ENCODE results near the gene VGLL4.
A peak's percentile ranks its signal among the peaks of the same experiment; 100 is the strongest.
"Not testable (repeated sequence)": the region's sequence is repeated elsewhere in the genome, so short reads cannot be mapped to it uniquely, and the experiment has no call there.

Gene VGLL4

DNA sequence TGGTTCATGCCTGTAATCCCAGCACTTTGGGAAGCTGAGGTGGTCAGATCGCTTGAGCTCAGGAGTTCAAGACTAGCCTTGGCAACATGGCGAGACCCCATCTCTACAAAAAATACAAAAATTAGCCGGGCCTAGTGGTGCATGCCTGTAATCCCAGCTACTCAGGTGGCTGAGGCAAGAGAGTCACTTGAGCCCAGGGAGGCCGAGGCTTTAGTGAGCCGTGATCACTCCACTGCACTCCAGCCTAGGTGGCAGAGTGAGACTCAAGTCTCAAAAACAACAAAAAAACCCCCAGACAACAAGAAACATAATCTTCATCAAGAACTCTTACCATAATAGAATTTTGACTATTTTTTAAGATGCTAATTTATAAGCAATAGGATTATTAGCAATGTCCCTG, 117.6 kb downstream of the VGLL4 start:
- DNase-seq = not testable (repeated sequence)

- no peak for DNase-seq
These were observed 120.1 kb downstream of the VGLL4 start for GRCh38 chr3:11523572-11524101.

DNA sequence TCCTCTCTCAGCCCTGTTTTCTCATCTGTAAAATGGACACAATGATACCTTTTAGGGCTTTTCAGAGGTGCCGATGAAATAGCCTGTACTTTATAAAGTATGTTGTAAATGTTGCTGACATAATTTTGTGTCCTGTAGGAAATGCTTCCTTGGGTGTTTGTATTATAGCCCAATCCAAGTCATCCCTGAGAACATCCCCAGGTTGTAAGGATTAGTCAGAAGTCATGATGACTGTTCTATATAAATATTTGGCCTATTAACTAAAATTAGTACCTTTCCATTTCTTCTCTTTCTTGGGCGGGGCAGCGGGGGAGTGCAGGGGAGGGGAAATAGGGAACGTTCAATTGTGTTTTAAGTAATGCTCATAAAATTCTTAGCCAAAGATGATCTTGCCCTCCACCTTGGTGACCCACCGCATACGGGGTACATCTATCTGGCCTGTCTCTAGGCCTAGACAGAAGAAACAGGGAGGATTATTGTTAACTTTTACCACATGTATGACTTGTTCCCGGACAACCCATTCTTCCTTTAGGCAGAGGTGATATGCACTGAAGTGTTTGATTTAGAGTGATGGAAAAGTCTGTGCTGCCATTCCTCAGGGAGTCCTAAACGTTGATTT, 120.7 kb downstream of the VGLL4 start:
- DNase-seq = no peak

GRCh38 chr3:11522398-11522715, 121.4 kb downstream of the VGLL4 start:
- DNase-seq = no peak

DNA sequence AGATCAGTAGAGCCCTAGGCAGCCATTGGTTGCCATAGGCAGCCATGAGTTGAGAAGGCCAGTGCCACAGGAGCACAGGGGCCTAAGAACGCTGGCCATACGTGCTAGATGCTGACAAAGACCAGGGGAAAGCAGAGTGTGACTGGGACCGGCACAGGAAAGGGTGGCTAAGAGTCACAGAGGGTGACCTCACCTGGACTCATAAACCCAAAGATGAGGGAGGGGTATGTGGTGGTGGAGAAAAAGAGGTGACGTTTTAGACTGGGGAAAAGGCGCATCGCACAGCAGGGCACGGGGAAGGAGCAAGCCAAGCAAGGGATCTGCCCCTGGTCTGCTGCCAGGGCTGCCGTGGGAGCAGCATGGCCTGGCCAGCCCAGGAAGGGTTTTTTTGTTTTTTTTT, 122.5 kb downstream of the VGLL4 start:
- DNase-seq = no peak

DNA sequence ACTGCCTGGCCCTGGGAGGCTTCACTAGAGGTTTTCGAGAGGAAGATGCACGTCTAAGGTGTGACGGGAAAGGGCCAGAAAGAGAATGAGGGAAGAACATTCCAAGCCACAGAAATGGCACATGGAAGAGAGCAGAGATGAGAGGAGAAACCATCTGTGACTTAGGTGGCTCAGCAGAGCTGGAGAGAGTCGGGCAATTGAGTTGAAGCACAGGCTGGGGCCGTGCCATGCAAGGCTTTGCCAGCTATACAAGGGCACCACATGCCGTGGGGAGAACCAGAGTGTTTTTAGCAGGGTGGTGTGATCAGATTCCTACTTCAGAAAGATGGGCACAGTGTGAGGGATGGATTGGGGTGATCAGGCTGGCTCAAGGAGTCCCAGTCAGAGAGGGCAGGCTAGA, 126.1 kb downstream of the VGLL4 start:
- no peak for DNase-seq

DNA sequence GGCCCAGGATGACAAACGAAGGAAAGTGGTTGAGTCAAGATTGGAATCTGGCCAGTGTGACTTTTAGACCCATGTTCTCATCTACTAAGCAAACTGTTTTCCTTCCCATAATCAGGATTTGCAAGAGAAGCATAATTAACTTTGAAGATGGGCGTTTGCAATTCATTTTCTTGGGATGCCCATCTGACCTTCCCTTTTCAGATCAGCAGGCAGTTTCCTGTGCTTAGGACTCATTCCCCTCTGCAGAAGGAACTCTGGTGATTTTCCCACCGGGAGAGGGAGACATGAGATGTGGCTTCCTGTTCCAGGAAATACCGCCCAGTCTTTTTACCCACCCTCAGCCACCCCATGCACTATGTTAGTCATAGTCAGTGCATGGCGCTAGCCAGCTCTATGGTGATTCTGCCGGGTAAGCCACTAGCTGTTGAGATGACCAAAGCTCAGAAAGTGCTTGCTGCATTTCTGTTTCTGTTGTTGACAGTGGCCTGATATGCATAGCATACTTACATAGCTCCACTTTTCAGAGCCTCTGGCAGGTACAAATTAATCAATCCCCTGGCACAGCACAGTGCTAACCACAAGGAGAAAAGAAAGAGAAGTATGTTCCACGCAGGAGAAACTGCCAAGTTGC, 129.4 kb downstream of the VGLL4 start:
- peak; percentile 78 for DNase-seq

DNA sequence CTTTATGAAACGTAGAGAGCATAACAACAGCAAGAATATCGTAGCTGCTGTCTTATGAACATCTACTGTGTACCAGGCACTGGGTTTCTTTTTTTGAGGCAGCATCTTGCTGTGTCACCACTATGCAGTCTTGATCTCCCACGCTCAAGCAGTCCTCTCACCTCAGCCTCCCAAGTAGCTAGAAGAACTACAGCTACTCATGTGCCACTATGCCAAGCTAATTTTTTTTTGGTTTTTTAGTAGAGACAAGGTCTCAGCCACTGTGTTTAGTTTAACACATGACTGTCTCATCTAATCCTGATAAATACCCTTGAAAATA, 129.9 kb downstream of the VGLL4 start:
- no peak for DNase-seq

DNA sequence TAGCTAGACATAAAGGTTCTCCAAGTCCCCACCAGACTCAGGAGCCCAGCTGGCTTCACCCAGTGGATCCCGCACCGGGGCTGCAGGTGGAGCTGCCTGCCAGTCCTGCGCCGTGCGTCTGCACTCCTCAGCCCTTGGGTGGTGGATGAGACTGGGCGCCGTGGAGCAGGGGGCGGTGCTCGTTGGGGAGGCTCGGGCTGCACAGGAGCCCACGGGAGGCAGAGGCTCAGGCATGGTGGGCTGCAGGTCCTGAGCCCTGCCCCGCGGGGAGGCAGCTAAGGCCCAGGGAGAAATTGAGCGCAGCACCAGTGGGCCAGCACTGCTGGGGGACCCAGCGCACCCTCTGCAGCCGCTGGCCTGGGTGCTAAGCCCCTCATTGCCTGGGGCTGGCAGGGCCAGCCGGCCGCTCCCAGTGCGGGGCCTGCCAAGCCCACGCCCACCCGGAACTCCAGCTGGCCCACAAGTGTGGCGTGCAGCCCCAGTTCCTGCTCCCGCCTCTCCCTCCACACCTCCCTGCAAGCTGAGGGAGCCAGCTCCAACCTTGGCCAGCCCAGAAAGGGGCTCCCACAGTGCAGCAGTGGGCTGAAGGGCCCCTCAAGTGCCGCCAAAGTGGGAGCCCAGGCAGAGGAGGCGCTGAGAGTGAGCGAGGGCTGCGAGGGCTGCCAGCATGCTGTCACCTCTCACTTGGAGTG, 130.4 kb downstream of the VGLL4 start:
- DNase-seq = not testable (repeated sequence)

GRCh38 chr3:11511606-11512005, 132.1 kb downstream of the VGLL4 start:
- not testable (repeated sequence) for DNase-seq

DNA sequence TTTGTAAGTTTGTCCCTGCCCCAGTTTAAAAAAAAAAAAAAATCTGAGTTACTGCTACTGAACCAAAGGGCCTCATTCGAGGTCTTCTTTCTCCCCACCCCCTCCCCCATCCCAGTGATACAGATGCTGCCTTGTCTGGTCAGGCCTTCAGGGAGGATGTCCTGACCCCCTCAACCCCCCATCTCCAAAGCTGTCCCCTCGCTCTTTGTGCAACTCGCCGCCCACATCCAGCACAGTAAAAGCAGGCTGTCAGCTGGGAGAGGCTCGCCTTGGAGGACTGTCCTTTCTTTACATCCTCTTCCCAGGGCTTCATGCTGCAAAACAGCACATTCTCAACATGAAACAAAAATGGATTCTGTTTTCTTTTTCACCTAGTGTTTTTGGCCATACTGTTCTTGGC, 133.4 kb downstream of the VGLL4 start:
- DNase-seq = no peak

GRCh38 chr3:11510001-11510340, 133.7 kb downstream of the VGLL4 start:
- peak; percentile 79 for DNase-seq

DNA sequence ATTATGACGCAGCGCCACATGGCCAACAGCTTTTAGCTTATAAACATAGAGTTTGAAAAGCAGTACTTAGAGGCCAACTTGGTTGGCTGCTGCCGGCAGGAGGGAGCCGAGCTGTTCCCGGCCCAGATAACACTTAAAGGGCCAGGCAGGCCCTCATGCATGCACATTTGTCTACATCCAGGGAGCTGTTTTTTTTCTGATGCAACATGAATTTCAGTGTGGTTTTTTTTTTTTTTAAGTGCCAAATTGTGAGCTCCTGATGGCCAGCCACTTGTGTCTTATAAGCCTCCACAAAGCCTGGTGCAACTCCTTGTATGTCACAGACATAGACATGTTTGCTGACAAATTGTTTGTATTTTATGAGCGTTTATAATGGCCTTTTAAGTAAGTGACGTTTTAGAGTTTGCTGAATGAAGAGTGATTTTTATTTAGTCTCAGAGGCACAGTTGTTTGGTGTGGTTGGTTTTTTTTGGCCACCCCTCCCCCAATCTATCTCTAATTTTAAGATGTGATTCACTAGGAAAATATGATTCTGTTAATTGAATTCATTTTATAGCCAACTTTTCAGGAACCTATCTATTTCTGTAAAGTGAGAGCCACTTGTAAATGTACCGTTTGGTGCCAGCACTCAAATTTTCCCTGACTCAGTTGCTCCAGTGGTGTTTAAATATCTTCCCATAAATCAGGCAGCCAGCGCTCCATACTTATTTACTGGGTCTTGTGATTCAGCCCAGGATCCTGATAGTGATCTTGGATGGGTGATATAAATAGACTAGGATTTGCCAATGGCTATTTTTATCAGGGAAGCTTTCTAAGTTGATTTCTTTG, 134.3 kb downstream of the VGLL4 start:
- DNase-seq = peak; percentile 98

GRCh38 chr3:11508346-11509172, 135.2 kb downstream of the VGLL4 start:
- no peak for DNase-seq

DNA sequence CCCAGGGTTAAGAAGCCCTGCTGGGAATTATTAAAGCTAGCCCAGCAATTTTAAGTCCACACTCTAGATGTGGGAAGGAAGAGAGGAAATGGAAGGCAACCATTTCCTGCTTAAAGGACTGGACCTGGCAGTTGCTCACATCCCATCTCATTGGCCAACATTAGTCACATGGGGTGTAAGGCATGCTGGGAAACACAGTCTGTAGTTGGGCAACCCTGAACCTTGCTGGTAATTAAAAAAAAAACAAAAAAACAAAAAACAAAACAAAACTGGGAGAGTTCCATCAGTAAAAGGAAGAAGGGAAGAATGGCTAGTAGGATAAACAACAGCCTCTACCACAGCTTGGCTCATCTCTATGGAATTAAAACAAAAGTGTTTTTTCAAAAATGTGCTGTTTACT, 136.0 kb downstream of the VGLL4 start:
- DNase-seq = peak; percentile 66
